Measurements from ENCODE around the gene DGKB.

DNA sequence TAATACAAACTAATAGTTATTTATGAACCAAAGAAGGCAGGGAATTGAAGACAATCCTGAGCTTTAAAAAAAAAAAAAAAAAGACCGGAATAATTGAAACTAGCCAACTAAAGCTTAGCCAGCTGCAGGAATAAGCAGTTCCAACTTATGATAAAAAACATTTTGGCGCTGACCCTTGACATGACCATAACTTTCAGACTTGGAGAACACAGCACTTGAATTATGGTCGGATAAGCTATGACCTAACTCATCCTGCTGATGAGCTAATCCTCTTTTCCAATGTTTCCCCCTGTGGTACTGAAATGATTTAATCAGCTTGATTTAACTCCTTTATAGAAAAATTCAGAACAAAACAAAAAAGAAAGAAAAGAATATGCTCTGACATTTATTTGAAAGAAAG lies 181.8 kb downstream of the DGKB start:
- TF ChIP-seq EP300 (IDR thresholded peaks at IDR 0.05; ENCODE audit: borderline replicate concordance) (no peak), YY1 (IDR thresholded peaks at IDR 0.05; ENCODE audit: low read depth) (no peak), EGR1 (IDR thresholded peaks at IDR 0.05) (no peak), ZBTB7A (IDR thresholded peaks at IDR 0.05; ENCODE audit: low read depth) (no peak), RAD21 (IDR thresholded peaks at IDR 0.05; ENCODE audit: low read depth) (no peak)
- TF ChIP-seq, protein P1, sequence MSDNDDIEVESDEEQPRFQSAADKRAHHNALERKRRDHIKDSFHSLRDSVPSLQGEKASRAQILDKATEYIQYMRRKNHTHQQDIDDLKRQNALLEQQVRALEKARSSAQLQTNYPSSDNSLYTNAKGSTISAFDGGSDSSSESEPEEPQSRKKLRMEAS (IDR thresholded peaks at IDR 0.05): no peak

Measured in Ishikawa (cell line).